Peyer's patch (tissue), 4 donors: Measurements from ENCODE around the gene SEPHS2. TPM values are rescaled to one million over a fixed set of nuclear protein-coding genes. Genes with fewer than 3 reads are reported as not detected.
A peak's percentile ranks its signal among the peaks of the same experiment; 100 is the strongest.

ENCODE experiments used
- DNase-seq, 3 donors: peaks; one replicate each; pipeline ENCODE4 v3.0.0-alpha.2; 2017 to 2019
- H3K27ac ChIP-seq, 4 donors: fragments of 200-600 bp; sonication (generic); one replicate each; pipeline ENCODE4 v1.5.1; 2016 to 2019
- H3K27me3 ChIP-seq, 2 donors: fragments of 200-600 bp; sonication (generic); one replicate each; pipeline ENCODE4 v1.5.1; 2019
- H3K36me3 ChIP-seq, 3 donors: fragments of 200-600 bp; sonication (generic); one replicate each; pipeline ENCODE4 v1.5.1; 2016 to 2019
- H3K4me1 ChIP-seq, 4 donors: fragments of 200-600 bp; sonication (generic); one replicate each; pipeline ENCODE4 v1.5.1; 2016 to 2019
- H3K4me3 ChIP-seq, 4 donors: fragments of 200-600 bp; sonication (generic); 1 replicate in 3 of 4; 2 replicates in 1 of 4; pipeline ENCODE4 v1.5.1; 2016 to 2019; ENCODE audit warnings: mild to moderate bottlenecking in 1 of 4
- H3K9me3 ChIP-seq, 4 donors: fragments of 200-600 bp; sonication (generic); one replicate each; pipeline ENCODE4 v1.5.1; 2016 to 2019; ENCODE audit warnings: mild to moderate bottlenecking in 1 of 4
- POLR2A ChIP-seq, 2 donors: fragments of 450-650 bp; IDR thresholded peaks; one replicate each; pipeline ENCODE4 v1.5.1; 2017; ENCODE audit warnings: antibody characterized with exemption in 2 of 2, mild to moderate bottlenecking in 2 of 2, moderate library complexity in 2 of 2
- total RNA-seq, 4 donors: library from RNA; depleted of rRNA; stranded (reverse); fragments of >200 nt; gene quantifications; one replicate each; pipeline ENCODE4 v1.1.0, GENCODE V29; 2016
- TF ChIP-seq, protein P1 (sequence below), 6 experiments: fragments of 450-650 bp in 4 of 6; fragments of 200-600 bp in 2 of 6; sonication (generic) in 1 of 6; IDR thresholded peaks; one replicate each; pipeline ENCODE4 v1.5.1; 2017 to 2019; ENCODE audit warnings: antibody characterized with exemption in 6 of 6, mild to moderate bottlenecking in 3 of 6, moderate library complexity in 1 of 6

The SEPHS2 gene
- total RNA-seq, 4 donors from 2014 or later = 47.9 to 130 (median 106) TPM

GRCh38 chr16:30490210-30490609, 44.5 kb upstream of the SEPHS2 start:
- Histone ChIP-seq H3K4me1 (no peaks in the 10 kb centered on the region), H3K27me3 (no peaks in the 10 kb centered on the region), H3K9me3 (no peaks in the 10 kb centered on the region), H3K4me3 (no peak overlapping the region), H3K27ac (no peak overlapping the region), H3K36me3 (no peaks in the 10 kb centered on the region)
- DNase-seq = no peak
- no peak for TF ChIP-seq POLR2A (IDR thresholded peaks at IDR 0.05)
- TF ChIP-seq, protein P1, sequence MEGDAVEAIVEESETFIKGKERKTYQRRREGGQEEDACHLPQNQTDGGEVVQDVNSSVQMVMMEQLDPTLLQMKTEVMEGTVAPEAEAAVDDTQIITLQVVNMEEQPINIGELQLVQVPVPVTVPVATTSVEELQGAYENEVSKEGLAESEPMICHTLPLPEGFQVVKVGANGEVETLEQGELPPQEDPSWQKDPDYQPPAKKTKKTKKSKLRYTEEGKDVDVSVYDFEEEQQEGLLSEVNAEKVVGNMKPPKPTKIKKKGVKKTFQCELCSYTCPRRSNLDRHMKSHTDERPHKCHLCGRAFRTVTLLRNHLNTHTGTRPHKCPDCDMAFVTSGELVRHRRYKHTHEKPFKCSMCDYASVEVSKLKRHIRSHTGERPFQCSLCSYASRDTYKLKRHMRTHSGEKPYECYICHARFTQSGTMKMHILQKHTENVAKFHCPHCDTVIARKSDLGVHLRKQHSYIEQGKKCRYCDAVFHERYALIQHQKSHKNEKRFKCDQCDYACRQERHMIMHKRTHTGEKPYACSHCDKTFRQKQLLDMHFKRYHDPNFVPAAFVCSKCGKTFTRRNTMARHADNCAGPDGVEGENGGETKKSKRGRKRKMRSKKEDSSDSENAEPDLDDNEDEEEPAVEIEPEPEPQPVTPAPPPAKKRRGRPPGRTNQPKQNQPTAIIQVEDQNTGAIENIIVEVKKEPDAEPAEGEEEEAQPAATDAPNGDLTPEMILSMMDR (IDR thresholded peaks at IDR 0.05) = no peak

DNA sequence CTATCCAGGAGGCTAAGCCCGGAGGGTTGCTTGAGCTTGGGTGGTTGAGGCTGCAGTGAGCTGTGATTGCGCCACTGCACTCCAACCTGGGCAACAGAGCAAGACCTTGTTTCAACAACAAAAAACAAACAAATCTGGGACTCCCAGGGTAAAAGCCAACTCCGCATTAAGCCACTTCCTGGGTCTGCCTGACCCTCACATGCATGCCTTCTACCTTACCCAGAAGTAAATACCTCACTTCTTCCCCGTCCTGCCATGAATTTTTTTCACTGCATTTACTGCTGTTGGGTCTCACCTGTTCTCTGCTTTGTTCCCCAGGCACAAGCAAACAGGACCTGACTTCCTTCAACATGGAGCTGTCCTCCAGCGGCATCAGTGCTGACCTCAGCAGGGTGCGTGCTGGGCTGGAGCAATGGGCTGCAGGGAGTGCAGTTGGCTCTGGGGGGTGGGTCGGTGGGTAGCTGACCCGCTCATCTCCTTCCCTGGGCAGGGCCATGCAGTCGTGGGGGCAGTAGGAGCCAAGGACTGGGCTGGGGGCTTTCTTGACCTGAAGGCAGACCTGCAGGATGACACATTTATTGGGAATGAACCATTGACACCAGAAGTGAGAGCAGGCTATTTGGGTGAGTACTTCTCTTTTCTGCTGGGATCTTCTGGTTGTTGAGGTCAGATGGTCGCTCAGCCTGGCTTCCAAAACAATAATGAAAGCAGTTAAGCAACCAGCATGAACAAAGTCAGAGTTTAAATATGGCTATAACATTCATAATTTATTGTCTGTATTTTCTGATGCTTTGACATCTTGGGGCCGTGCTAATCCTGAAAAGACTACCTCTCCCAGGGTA, 43.3 kb upstream of the SEPHS2 start:
- no peak for TF ChIP-seq POLR2A (IDR thresholded peaks at IDR 0.05)
- TF ChIP-seq, protein P1 (IDR thresholded peaks at IDR 0.05) = no peak
- Histone ChIP-seq H3K27ac (no peak overlapping the region), H3K9me3 (no peaks in the 10 kb centered on the region), H3K4me1 (no peaks in the 10 kb centered on the region), H3K27me3 (no peaks in the 10 kb centered on the region), H3K36me3 (no peaks in the 10 kb centered on the region), H3K4me3 (no peak overlapping the region)
- DNase-seq = no peak

DNA sequence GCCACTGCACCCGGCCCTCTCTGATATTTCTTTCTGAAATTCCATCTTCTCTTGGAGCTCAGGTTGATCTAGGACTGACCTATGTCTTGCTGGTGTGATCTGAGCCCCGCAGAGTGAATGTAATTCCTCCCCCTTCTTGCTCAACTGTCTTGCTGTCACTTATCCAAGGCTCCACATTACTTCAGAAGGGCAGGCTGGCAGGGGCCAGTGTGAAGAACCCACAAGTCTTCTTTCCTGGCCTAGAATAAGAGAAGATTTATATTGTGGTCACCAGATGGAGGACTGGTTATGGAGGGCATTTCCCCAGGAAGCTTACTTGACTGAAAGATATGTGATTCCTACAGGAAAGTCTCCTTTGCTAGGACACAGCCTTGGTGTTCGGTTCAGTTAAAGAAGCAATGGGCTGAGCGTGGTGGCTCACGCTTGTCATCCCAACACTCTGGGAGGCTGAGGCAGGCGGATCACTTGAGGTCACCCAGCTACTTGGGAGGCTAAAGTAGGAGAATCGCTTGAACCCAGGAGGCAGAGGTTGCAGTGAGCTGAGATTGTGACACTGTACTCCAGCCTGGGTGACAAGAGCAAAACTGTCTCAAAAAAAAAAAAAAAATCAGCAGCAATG, 40.3 kb upstream of the SEPHS2 start:
- H3K27ac ChIP-seq = no peak overlapping the region
- no peaks in the 10 kb centered on the region for H3K4me1 ChIP-seq
- H3K27me3 ChIP-seq = no peaks in the 10 kb centered on the region
- no peak overlapping the region for H3K4me3 ChIP-seq
- no peaks in the 10 kb centered on the region for H3K9me3 ChIP-seq
- TF ChIP-seq, protein P1 (IDR thresholded peaks at IDR 0.05) = no peak
- no peak for TF ChIP-seq POLR2A (IDR thresholded peaks at IDR 0.05)
- no peak for DNase-seq
- no peaks in the 10 kb centered on the region for H3K36me3 ChIP-seq

GRCh38 chr16:30484887-30485286, 39.2 kb upstream of the SEPHS2 start:
- Histone ChIP-seq H3K27ac (no peak overlapping the region), H3K9me3 (no peaks in the 10 kb centered on the region), H3K4me3 (no peak overlapping the region), H3K27me3 (no peaks in the 10 kb centered on the region), H3K36me3 (no peaks in the 10 kb centered on the region), H3K4me1 (no peaks in the 10 kb centered on the region)
- no peak for TF ChIP-seq POLR2A (IDR thresholded peaks at IDR 0.05)
- TF ChIP-seq, protein P1 (IDR thresholded peaks at IDR 0.05) = no peak
- DNase-seq = no peak

DNA sequence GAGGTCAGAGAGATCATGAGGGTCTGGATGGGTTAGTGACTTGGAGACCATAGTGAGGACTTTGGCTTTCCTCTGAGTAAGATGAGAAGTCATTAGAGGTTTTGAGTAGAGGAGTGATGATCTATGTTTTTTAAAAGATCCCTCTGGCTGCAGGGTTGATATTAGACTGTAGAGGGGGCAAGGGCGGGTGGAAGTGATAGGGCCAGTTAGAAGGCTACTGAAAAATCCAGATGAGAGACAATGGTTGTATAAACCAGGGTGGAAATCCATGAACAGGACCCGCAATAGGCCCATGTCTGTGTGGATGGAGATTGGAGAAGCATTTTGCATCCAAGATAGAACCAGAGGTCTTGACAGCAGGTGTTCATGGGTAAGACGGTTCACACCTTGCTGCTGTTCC, 36.7 kb upstream of the SEPHS2 start:
- no peaks in the 10 kb centered on the region for H3K9me3 ChIP-seq
- no peak overlapping the region for H3K27ac ChIP-seq
- no peaks in the 10 kb centered on the region for H3K27me3 ChIP-seq
- no peaks in the 10 kb centered on the region for H3K4me1 ChIP-seq
- no peaks in the 10 kb centered on the region for H3K36me3 ChIP-seq
- no peak for DNase-seq
- TF ChIP-seq POLR2A (IDR thresholded peaks at IDR 0.05) = no peak
- TF ChIP-seq, protein P1 (IDR thresholded peaks at IDR 0.05) = peak in 3 of 6 experiments; percentile 15 to 41 (median 34)
- H3K4me3 ChIP-seq = no peak overlapping the region
